ENCODE measurements around the gene FBXL16. TPM values are rescaled to one million over a fixed set of nuclear protein-coding genes. Genes with fewer than 3 reads are reported as not detected.

FBXL16 gene
- total and polyA plus RNA-seq, 2 of the 13 experiments (the other 11 are each of a cell fraction or from before 2014, with no cell fraction given), result 0.22 to 2.0 TPM

GRCh38 chr16:700684-701584, 4.7 kb downstream of the FBXL16 start (continued):
- TF ChIP-seq HMGXB3 (CRISPR knock-in tag; IDR thresholded peaks at IDR 0.05; ENCODE audit: borderline replicate concordance) (no peak), ZNF576 (CRISPR knock-in tag; IDR thresholded peaks at IDR 0.05) (no peak), ZNF282 (IDR thresholded peaks at IDR 0.05; ENCODE audit: partially characterized antibody) (no peak), KMT2A (CRISPR knock-in tag; IDR thresholded peaks at IDR 0.05) (no peak), FIP1L1 (IDR thresholded peaks at IDR 0.05; ENCODE audit: borderline replicate concordance, insufficient read depth, low read depth, low read length) (no peak), KLF15 (CRISPR knock-in tag; IDR thresholded peaks at IDR 0.05; ENCODE audit: borderline replicate concordance) (no peak), BHLHE40 (IDR thresholded peaks at IDR 0.05; ENCODE audit: low read length) (no peak), ZKSCAN1 (IDR thresholded peaks at IDR 0.05; ENCODE audit: low read length) (no peak), HNRNPLL (IDR thresholded peaks at IDR 0.05; ENCODE audit: low read depth, low read length, poor library complexity, severe bottlenecking) (no peak), GZF1 (CRISPR knock-in tag; IDR thresholded peaks at IDR 0.05) (no peak), ZNF746 (CRISPR knock-in tag; IDR thresholded peaks at IDR 0.05) (no peak), ZBTB44 (CRISPR knock-in tag; IDR thresholded peaks at IDR 0.05) (peak; percentile 84), IRX3 (CRISPR knock-in tag; IDR thresholded peaks at IDR 0.05; ENCODE audit: borderline replicate concordance, low read depth) (peak; percentile 94), SNAPC2 (CRISPR knock-in tag; IDR thresholded peaks at IDR 0.05) (no peak), POLR2A (IDR thresholded peaks at IDR 0.05; ENCODE audit: insufficient read depth in 1 of 2, low read depth in 2 of 2, low read length in 2 of 2) (no peak), PRPF4 (IDR thresholded peaks at IDR 0.05; ENCODE audit: low read depth, low read length, poor library complexity, severe bottlenecking) (no peak), SP4 (CRISPR knock-in tag; IDR thresholded peaks at IDR 0.05) (no peak), FOXJ3 (CRISPR knock-in tag; IDR thresholded peaks at IDR 0.05; ENCODE audit: borderline replicate concordance) (no peak), CBFB (CRISPR knock-in tag; IDR thresholded peaks at IDR 0.05) (no peak), DNMT1 (CRISPR knock-in tag; IDR thresholded peaks at IDR 0.05) (no peak), ZNF296 (CRISPR knock-in tag; conservative IDR thresholded peaks at IDR 0.05) (no peak), ZNF513 (CRISPR knock-in tag; conservative IDR thresholded peaks at IDR 0.05) (no peak), ZNF44 (CRISPR knock-in tag; IDR thresholded peaks at IDR 0.05) (no peak)
